Measurements from ENCODE around the gene YIF1A. TPM values are rescaled to one million over a fixed set of nuclear protein-coding genes. Genes with fewer than 3 reads are reported as not detected.
"Not testable (repeated sequence)": the region's sequence is repeated elsewhere in the genome, so short reads cannot be mapped to it uniquely, and the experiment has no call there.

YIF1A gene
- total and polyA plus RNA-seq, 2 donors (not counting 3 experiments of a cell fraction or from before 2014, with no cell fraction given), result 104 to 271 TPM

- H3K9me1 ChIP-seq (replicated peaks; ENCODE audit: control insufficient read depth, extremely low read depth, insufficient read depth, low read length), result no peaks in the 10 kb centered on the region
- no peaks in the 10 kb centered on the region for H3K36me3 ChIP-seq (ENCODE audit: control insufficient read depth in 2 of 2, extremely low read depth in 1 of 2, insufficient read depth in 2 of 2, low read length in 2 of 2)
- H2AFZ ChIP-seq (ENCODE audit: low read depth, low read length), result peak overlapping the region; percentile 99
- TF ChIP-seq EZH2 (IDR thresholded peaks at IDR 0.05; ENCODE audit: borderline replicate concordance, low read depth, low read length, severe bottlenecking) (no peak), MAX (IDR thresholded peaks at IDR 0.05; ENCODE audit: insufficient read depth, insufficient read length) (no peak), CTCF (IDR thresholded peaks at IDR 0.05; ENCODE audit: extremely low read depth in 1 of 2, insufficient read depth in 1 of 2, low read depth in 1 of 2, low read length in 2 of 2) (peak in 1 of 2 donors; percentile 89), GATA2 (IDR thresholded peaks at IDR 0.05; ENCODE audit: insufficient read depth, insufficient read length, low read depth, low read length) (no peak), FOS (IDR thresholded peaks at IDR 0.05; ENCODE audit: borderline replicate concordance, insufficient read depth, low read length) (no peak), JUN (IDR thresholded peaks at IDR 0.05; ENCODE audit: borderline replicate concordance, insufficient read depth, insufficient read length, low read depth) (no peak)
- no peak overlapping the region for H3K27ac ChIP-seq (ENCODE audit: insufficient read depth, low read depth, low read length)
- no peaks in the 10 kb centered on the region for H3K79me2 ChIP-seq (ENCODE audit: control insufficient read depth, insufficient read depth, low read length)
- BruUV-seq (replicated peaks), result no TSS peak
- FAIRE-seq, result no peak
- peak overlapping the region; percentile 35 to 82 (median 79) for H3K4me3 ChIP-seq (replicated peaks in 1 of 3; ENCODE audit: insufficient read depth in 1 of 3, low read depth in 1 of 3, low read length in 3 of 3)
- POLR2A ChIA-PET, result interaction anchor here (0.9 to 2.1 kb wide), 3 partner anchors 15 to 24 kb away, joined by 3 to 8 read pairs (median 4); partner anchors contain the start of genes RIN1 and YIF1A
- no peaks in the 10 kb centered on the region for H3K9me3 ChIP-seq (replicated peaks; ENCODE audit: control insufficient read depth, insufficient read depth, low read length)
- H3K27me3 ChIP-seq (ENCODE audit: control insufficient read depth in 2 of 2, insufficient read depth in 2 of 2, low read length in 2 of 2), result peaks cover 0 to 5% of the 10 kb centered on the region in 2 experiments
- DNase-seq (ENCODE audit: low read depth, low spot score), result no peak
- dilution Hi-C loops (cut with MboI; ENCODE audit: extremely low pct_ligation_motif_present, low sequenced_read_pairs) (no loop called here), intact Hi-C loops (cut with micrococcal nuclease) (loop anchor here (5.0 kb wide), 1 partner anchor 126 kb away; the partner anchor contains the start of gene MRPL11)
- CTCF ChIA-PET, result interaction anchor here (0.6 to 9.5 kb wide), 30 partner anchors 11 to 150 kb away, joined by 3 to 225 read pairs (median 5); partner anchors contain the start of genes B4GAT1, BRMS1, MRPL11 and RIN1
- peaks cover 4% of the 10 kb centered on the region for H3K4me1 ChIP-seq (ENCODE audit: control insufficient read depth, extremely low read depth, insufficient read depth, low read length)
- peak overlapping the region; percentile 93 for H3K4me2 ChIP-seq (ENCODE audit: insufficient read depth, low read length)
- peak overlapping the region; percentile 56 for H3K9ac ChIP-seq (replicated peaks; ENCODE audit: extremely low read depth, insufficient read depth, low read length)
- H4K20me1 ChIP-seq (replicated peaks; ENCODE audit: control insufficient read depth, extremely low read depth, insufficient read depth, low read length), result no peaks in the 10 kb centered on the region
Measured at GRCh38 chr11:66311470-66311964, 22.6 kb upstream of the YIF1A start.

GRCh38 chr11:66310803-66311440 lies 22.0 kb upstream of the YIF1A start:
- not testable (repeated sequence) for BruUV-seq (replicated peaks); H3K4me3 ChIP-seq (replicated peaks in 1 of 3; ENCODE audit: insufficient read depth in 1 of 3, low read depth in 1 of 3, low read length in 3 of 3); FAIRE-seq

More at GRCh38 chr11:66310803-66311440, 22.0 kb upstream of the YIF1A start:
- H3K4me1 ChIP-seq (ENCODE audit: control insufficient read depth, extremely low read depth, insufficient read depth, low read length); H3K27ac ChIP-seq (ENCODE audit: insufficient read depth, low read depth, low read length); H3K9me3 ChIP-seq (replicated peaks; ENCODE audit: control insufficient read depth, insufficient read depth, low read length); DNase-seq (ENCODE audit: low read depth, low spot score); H2AFZ ChIP-seq (ENCODE audit: low read depth, low read length); dilution Hi-C loops (cut with MboI; ENCODE audit: extremely low pct_ligation_motif_present, low sequenced_read_pairs); H3K27me3 ChIP-seq (ENCODE audit: control insufficient read depth in 2 of 2, insufficient read depth in 2 of 2, low read length in 2 of 2); H4K20me1 ChIP-seq (replicated peaks; ENCODE audit: control insufficient read depth, extremely low read depth, insufficient read depth, low read length); H3K9me1 ChIP-seq (replicated peaks; ENCODE audit: control insufficient read depth, extremely low read depth, insufficient read depth, low read length); H3K36me3 ChIP-seq (ENCODE audit: control insufficient read depth in 2 of 2, extremely low read depth in 1 of 2, insufficient read depth in 2 of 2, low read length in 2 of 2); H3K79me2 ChIP-seq (ENCODE audit: control insufficient read depth, insufficient read depth, low read length); H3K4me2 ChIP-seq (ENCODE audit: insufficient read depth, low read length); H3K9ac ChIP-seq (replicated peaks; ENCODE audit: extremely low read depth, insufficient read depth, low read length): not testable (repeated sequence)
- intact Hi-C loops (cut with micrococcal nuclease), result loop anchor here (5.0 kb wide), 1 partner anchor 126 kb away; the partner anchor contains the start of gene MRPL11
- ChIA-PET CTCF (interaction anchor here (0.6 to 9.5 kb wide), 29 partner anchors 10 to 137 kb away, joined by 3 to 225 read pairs (median 5); partner anchors contain the start of genes B4GAT1, BRMS1, MRPL11 and RIN1), POLR2A (interaction anchor here (2.1 kb wide), 1 partner anchor 22 kb away, joined by 8 read pairs; the partner anchor contains the start of gene YIF1A)
